Measurements from ENCODE around the gene ENKUR.
A peak's percentile ranks its signal among the peaks of the same experiment; 100 is the strongest.

ENKUR gene

GRCh38 chr10:24989867-24990266 lies 26.1 kb downstream of the ENKUR start:
- TF ChIP-seq CTCF (IDR thresholded peaks at IDR 0.05; ENCODE audit: low read depth, low read length) = peak; percentile 8
- DNase-seq (ENCODE audit: extremely low read depth, low read depth) = no peak

GRCh38 chr10:24988831-24989640 lies 26.9 kb downstream of the ENKUR start:
- TF ChIP-seq CTCF (IDR thresholded peaks at IDR 0.05; ENCODE audit: low read depth, low read length) = no peak
- no peak for DNase-seq (ENCODE audit: extremely low read depth, low read depth)

GRCh38 chr10:24984906-24985305 lies 31.1 kb downstream of the ENKUR start:
- no peak for DNase-seq (ENCODE audit: extremely low read depth, low read depth)
- no peak for TF ChIP-seq CTCF (IDR thresholded peaks at IDR 0.05; ENCODE audit: low read depth, low read length)

GRCh38 chr10:24983946-24984345 lies 32.0 kb downstream of the ENKUR start:
- TF ChIP-seq CTCF (IDR thresholded peaks at IDR 0.05; ENCODE audit: low read depth, low read length) = no peak

GRCh38 chr10:24983130-24983529 lies 32.8 kb downstream of the ENKUR start:
- DNase-seq (ENCODE audit: extremely low read depth, low read depth) = no peak
- TF ChIP-seq CTCF (IDR thresholded peaks at IDR 0.05; ENCODE audit: low read depth, low read length) = no peak

More at GRCh38 chr10:24983946-24984345, 32.0 kb downstream of the ENKUR start:
- DNase-seq (ENCODE audit: extremely low read depth, low read depth) = no peak

- DNase-seq (ENCODE audit: extremely low read depth, low read depth) = no peak
- no peak for TF ChIP-seq CTCF (IDR thresholded peaks at IDR 0.05; ENCODE audit: low read depth, low read length)
These were observed 33.4 kb downstream of the ENKUR start for GRCh38 chr10:24982319-24983112.

GRCh38 chr10:24981161-24981710 lies 34.7 kb downstream of the ENKUR start:
- DNase-seq (ENCODE audit: extremely low read depth, low read depth) = no peak
- no peak for TF ChIP-seq CTCF (IDR thresholded peaks at IDR 0.05; ENCODE audit: low read depth, low read length)
